H9 (cell line): ENCODE data around the gene JAKMIP3. TPM values are rescaled to one million over a fixed set of nuclear protein-coding genes. Genes with fewer than 3 reads are reported as not detected.

Experiments used
- DNase-seq: peaks from one replicate; pipeline ENCODE4 v3.0.0-alpha.2; 2017
- H2AFZ ChIP-seq: one replicate; pipeline ENCODE4 v1.6.1; 2013; ENCODE audit warnings: mild to moderate bottlenecking, low read length, control low read depth, moderate library complexity
- H2AK5ac ChIP-seq: 2 replicates; pipeline ENCODE4 v1.6.1; 2013; ENCODE audit warnings: low read length, control low read depth, mixed read lengths; ENCODE audit not compliant: insufficient read length
- H2BK120ac ChIP-seq: one replicate; pipeline ENCODE4 v1.6.1; 2013; ENCODE audit warnings: low read depth, mild to moderate bottlenecking, low read length, control low read depth, inconsistent platforms; ENCODE audit not compliant: poor library complexity, severe bottlenecking
- H2BK12ac ChIP-seq: 2 replicates; pipeline ENCODE4 v1.6.1; 2013; ENCODE audit warnings: low read length, control low read depth, mixed read lengths, low read depth; ENCODE audit not compliant: insufficient read length
- H2BK15ac ChIP-seq: 2 replicates; pipeline ENCODE4 v1.6.1; 2013; ENCODE audit warnings: low read depth, low read length, control low read depth
- H2BK20ac ChIP-seq: one replicate; pipeline ENCODE4 v1.6.1; 2013; ENCODE audit warnings: low read depth, mild to moderate bottlenecking, low read length, control low read depth, inconsistent platforms; ENCODE audit not compliant: poor library complexity, severe bottlenecking
- H2BK5ac ChIP-seq: 2 replicates; pipeline ENCODE4 v1.6.1; 2013; ENCODE audit warnings: low read length, control low read depth, mixed read lengths; ENCODE audit not compliant: insufficient read length
- H3K14ac ChIP-seq: 2 replicates; pipeline ENCODE4 v1.6.1; 2013; ENCODE audit warnings: low read length, control low read depth; ENCODE audit not compliant: insufficient read depth
- H3K18ac ChIP-seq: 2 replicates; pipeline ENCODE4 v1.6.1; 2013; ENCODE audit warnings: low read depth, mild to moderate bottlenecking, mixed read lengths, low read length, control low read depth; ENCODE audit not compliant: insufficient read length
- H3K23ac ChIP-seq: 2 replicates; pipeline ENCODE4 v1.6.1; 2013; ENCODE audit warnings: low read length, control low read depth, mixed read lengths, low read depth; ENCODE audit not compliant: insufficient read length
- H3K23me2 ChIP-seq: 2 replicates; pipeline ENCODE4 v1.6.1; 2013; ENCODE audit warnings: low read depth, mild to moderate bottlenecking, mixed read lengths, low read length, control low read depth; ENCODE audit not compliant: insufficient read length, poor library complexity, severe bottlenecking
- H3K27ac ChIP-seq: 2 replicates; pipeline ENCODE4 v1.5.1; 2013; ENCODE audit warnings: low read length, control low read depth, mixed read lengths, low read depth; ENCODE audit not compliant: insufficient read length
- H3K27me3 ChIP-seq: 2 replicates; pipeline ENCODE4 v1.6.1; 2013; ENCODE audit warnings: low read length, control low read depth, inconsistent platforms; ENCODE audit not compliant: insufficient read depth
- H3K4ac ChIP-seq: 2 replicates; pipeline ENCODE4 v1.6.1; 2013; ENCODE audit warnings: low read depth, mild to moderate bottlenecking, control low read depth, inconsistent platforms, low read length, moderate library complexity
- H3K4me1 ChIP-seq: 2 replicates; pipeline ENCODE4 v1.6.1; 2013; ENCODE audit warnings: low read length, control low read depth, inconsistent platforms; ENCODE audit not compliant: insufficient read depth
- H3K4me2 ChIP-seq: 2 replicates; pipeline ENCODE4 v1.6.1; 2013; ENCODE audit warnings: low read length, control low read depth, mixed read lengths; ENCODE audit not compliant: insufficient read length, insufficient read depth
- H3K56ac ChIP-seq: 2 replicates; pipeline ENCODE4 v1.6.1; 2013; ENCODE audit warnings: low read depth, mild to moderate bottlenecking, mixed read lengths, low read length, control low read depth; ENCODE audit not compliant: insufficient read length
- H3K79me1 ChIP-seq: 2 replicates; pipeline ENCODE4 v1.6.1; 2013; ENCODE audit warnings: low read depth, mild to moderate bottlenecking, moderate library complexity, low read length, control low read depth, inconsistent platforms; ENCODE audit not compliant: insufficient read depth, poor library complexity, severe bottlenecking
- H3K79me2 ChIP-seq: 2 replicates; pipeline ENCODE4 v1.6.1; 2013; ENCODE audit warnings: low read length, control low read depth, inconsistent platforms; ENCODE audit not compliant: insufficient read depth
- H3K9ac ChIP-seq: 2 replicates; pipeline ENCODE4 v1.6.1; 2013; ENCODE audit warnings: low read length, control low read depth, mixed read lengths; ENCODE audit not compliant: insufficient read length; ENCODE audit errors: extremely low read depth
- H3K9me3 ChIP-seq: one replicate; pipeline ENCODE4 v1.6.1; 2013; ENCODE audit warnings: low read depth, low read length, inconsistent platforms; ENCODE audit not compliant: control insufficient read depth
- H3T11ph ChIP-seq: one replicate; pipeline ENCODE4 v1.6.1; 2013; ENCODE audit warnings: mild to moderate bottlenecking, low read length, control low read depth, inconsistent platforms
- H4K20me1 ChIP-seq: one replicate; pipeline ENCODE4 v1.6.1; 2013; ENCODE audit not compliant: control insufficient read depth, insufficient read length, insufficient read depth
- H4K5ac ChIP-seq: 2 replicates; pipeline ENCODE4 v1.6.1; 2013; ENCODE audit warnings: low read depth, mild to moderate bottlenecking, mixed read lengths, low read length, control low read depth; ENCODE audit not compliant: insufficient read length
- H4K8ac ChIP-seq: replicated peaks from 2 replicates; pipeline ENCODE4 v1.6.1; 2013; ENCODE audit warnings: low read length, control low read depth, mixed read lengths, low read depth; ENCODE audit not compliant: insufficient read length
- H4K91ac ChIP-seq: 2 replicates; pipeline ENCODE4 v1.6.1; 2013; ENCODE audit warnings: low read depth, mild to moderate bottlenecking, moderate library complexity, mixed read lengths, low read length, control low read depth; ENCODE audit not compliant: insufficient read length
- H3K27ac Mint-ChIP-seq, 3 experiments: 2 replicates in 2 of 3; 3 replicates in 1 of 3; pipeline ENCODE4 v1.8.0; 2020 to 2021; ENCODE audit warnings: mixed read lengths in 3 of 3, mild to moderate bottlenecking in 1 of 3, moderate library complexity in 1 of 3
- H3K27me3 Mint-ChIP-seq: 2 replicates; pipeline ENCODE4 v1.8.0; 2021; ENCODE audit warnings: low read depth, mild to moderate bottlenecking, moderate library complexity, mixed read lengths
- H3K36me3 Mint-ChIP-seq, 3 experiments: 2 replicates in 2 of 3; 3 replicates in 1 of 3; pipeline ENCODE4 v1.8.0; 2020 to 2021; ENCODE audit warnings: low read depth in 3 of 3, mixed read lengths in 3 of 3; ENCODE audit not compliant: insufficient read depth in 1 of 3
- H3K4me1 Mint-ChIP-seq, 2 experiments: 2 replicates each; pipeline ENCODE4 v1.8.0; 2020; ENCODE audit warnings: mixed read lengths in 2 of 2
- H3K4me3 Mint-ChIP-seq, 2 experiments: 2 replicates in 1 of 2; 3 replicates in 1 of 2; pipeline ENCODE4 v1.8.0; 2020 to 2021; ENCODE audit warnings: mild to moderate bottlenecking in 2 of 2, mixed read lengths in 2 of 2, moderate library complexity in 1 of 2
- H3K9me3 Mint-ChIP-seq, 2 experiments: 2 replicates in 1 of 2; 3 replicates in 1 of 2; pipeline ENCODE4 v1.8.0; 2020; ENCODE audit warnings: mild to moderate bottlenecking in 2 of 2, mixed read lengths in 2 of 2, moderate library complexity in 1 of 2
- CTCF ChIP-seq: fragments of 200-600 bp; sonication (generic); conservative IDR thresholded peaks from 3 replicates; pipeline ENCODE4 v1.8.0; 2021; ENCODE audit warnings: antibody characterized with exemption, mild to moderate bottlenecking
- WGBS: extraction: QIAGEN DNeasy Blood & Tissue Kit; methylation state at CpG from one replicate; pipeline ENCODE4 v1.1.7; 2013; ENCODE audit warnings: missing lambda C conversion rate, low lambda C conversion rate, mixed read lengths; ENCODE audit not compliant: insufficient read length; ENCODE audit errors: extremely low coverage; 5-methylcytosine and 5-hydroxymethylcytosine counted together
- total RNA-seq: library from RNA; stranded (reverse); gene quantifications from 2 replicates; pipeline ENCODE4 v1.2.1, GENCODE V29; 2021

The JAKMIP3 gene
- total RNA-seq, 1 experiment from 2014 or later, result 0.50 TPM

GRCh38 chr10:132021504-132022143 lies 44.1 kb upstream of the JAKMIP3 start:
- Histone ChIP-seq H3K14ac (no peak overlapping the region), H2BK12ac (no peak overlapping the region), H3K4me1 (no peaks in the 10 kb centered on the region; the same call in 1 of the 2 replicates), H3K23me2 (no peaks in the 10 kb centered on the region), H3K27me3 (no peaks in the 10 kb centered on the region), H3K18ac (no peak overlapping the region), H3K23ac (no peak overlapping the region), H3K4me2 (no peak overlapping the region), H2AK5ac (no peak overlapping the region), H4K8ac (no peak overlapping the region), H2BK120ac (no peak overlapping the region), H3K27ac (no peak overlapping the region), H3K79me1 (no peaks in the 10 kb centered on the region), H4K91ac (no peak overlapping the region), H3K56ac (no peak overlapping the region), H2BK5ac (no peak overlapping the region), H3K79me2 (no peaks in the 10 kb centered on the region), H3K9me3 (no peaks in the 10 kb centered on the region), H2AFZ (no peak overlapping the region), H4K5ac (no peak overlapping the region), H2BK15ac (no peak overlapping the region), H2BK20ac (no peak overlapping the region), H3T11ph (no peak overlapping the region), H3K9ac (no peak overlapping the region), H4K20me1 (no peaks in the 10 kb centered on the region), H3K4ac (no peak overlapping the region)
- Mint-ChIP-seq H3K27me3 (peaks cover 32% of the 10 kb centered on the region), H3K9me3 (no peaks in the 10 kb centered on the region), H3K36me3 (no peaks in the 10 kb centered on the region; a peak in 1 of 7 replicates), H3K27ac (no peak overlapping the region), H3K4me1 (peaks cover 7 to 8% of the 10 kb centered on the region in 2 experiments), H3K4me3 (no peak overlapping the region)
- TF ChIP-seq CTCF, result no peak
- DNase-seq, result no peak
- no CpG with 5 or more reads among the region's 16 CpGs for WGBS
